LNCAP (cell line): ENCODE measurements around the gene DNAJC10.

Experiments
- CTCF ChIP-seq: fragments of 450-650 bp; IDR thresholded peaks from 2 replicates; pipeline ENCODE4 v1.5.1; 2017; ENCODE audit warnings: mild to moderate bottlenecking

DNAJC10 gene

GRCh38 chr2:182817558-182817957 lies 101.5 kb downstream of the DNAJC10 start:
- no peak for TF ChIP-seq CTCF

GRCh38 chr2:182818501-182818900 lies 102.4 kb downstream of the DNAJC10 start:
- no peak for TF ChIP-seq CTCF

- TF ChIP-seq CTCF: no peak
These were observed 102.9 kb downstream of the DNAJC10 start for GRCh38 chr2:182818925-182819324.

GRCh38 chr2:182819412-182819811 lies 103.4 kb downstream of the DNAJC10 start:
- no peak for TF ChIP-seq CTCF

GRCh38 chr2:182821182-182821581 lies 105.1 kb downstream of the DNAJC10 start:
- TF ChIP-seq CTCF: no peak

- TF ChIP-seq CTCF: no peak
These were observed 106.7 kb downstream of the DNAJC10 start for GRCh38 chr2:182822733-182823132.

GRCh38 chr2:182824056-182824766 lies 108.2 kb downstream of the DNAJC10 start:
- no peak for TF ChIP-seq CTCF

- TF ChIP-seq CTCF: no peak
These were observed 108.7 kb downstream of the DNAJC10 start for GRCh38 chr2:182824767-182825158.
